ENCODE data around the gene APBA1.

- TF ChIP-seq POLR2A (IDR thresholded peaks at IDR 0.05; ENCODE audit: low read depth, low read length), result no peak
- TF ChIP-seq POLR2AphosphoS5 (IDR thresholded peaks at IDR 0.05; ENCODE audit: low read depth, low read length), result no peak
Observed at GRCh38 chr9:69675563-69675962, 3.4 kb upstream of the APBA1 start.
